ENCODE results near the gene STPG1.

DNA sequence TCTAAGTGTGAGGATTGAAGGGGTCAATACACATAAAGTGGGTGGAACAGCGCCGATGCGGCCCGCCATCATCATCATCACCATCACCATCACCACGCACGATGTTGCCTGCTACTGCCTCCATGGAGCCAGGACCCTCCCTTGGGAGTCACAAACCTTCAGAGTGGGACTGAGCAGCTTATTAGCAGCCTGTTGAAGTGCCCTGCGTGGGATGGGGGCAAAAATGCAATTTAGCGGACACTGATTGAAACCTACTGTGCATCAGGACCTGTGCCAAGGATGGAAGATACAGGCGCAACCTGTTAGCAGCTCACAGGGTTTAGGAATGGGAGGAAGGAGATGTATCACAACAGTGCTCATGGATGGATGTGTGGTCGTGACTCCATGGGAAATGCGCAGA lies 26.7 kb downstream of the STPG1 start:
- TF ChIP-seq GATA2 (IDR thresholded peaks at IDR 0.05; ENCODE audit: low read depth, low read length) (no peak), GATA3 (IDR thresholded peaks at IDR 0.05; ENCODE audit: low read depth, low read length) (no peak)
